CD14-positive monocyte (primary cell): ENCODE measurements around the gene SYAP1. TPM values are rescaled to one million over a fixed set of nuclear protein-coding genes. Genes with fewer than 3 reads are reported as not detected.
A peak's percentile ranks its signal among the peaks of the same experiment; 100 is the strongest.

ENCODE experiments used
- DNase-seq, 3 donors: peaks; one replicate each; pipeline ENCODE4 v3.0.0-alpha.2; 2011 to 2022
- H2AFZ ChIP-seq: 2 replicates; pipeline ENCODE4 v1.6.0; 2012; ENCODE audit warnings: mild to moderate bottlenecking, low read depth, low read length, inconsistent platforms; ENCODE audit not compliant: insufficient read depth, poor library complexity, severe bottlenecking
- H3K27ac ChIP-seq, 2 donors: 1 replicate in 1 of 2; 2 replicates in 1 of 2; pipeline ENCODE4 v1.5.1; 2012 to 2013; ENCODE audit warnings: low read length in 2 of 2, control low read depth in 1 of 2, inconsistent platforms in 1 of 2, low read depth in 1 of 2, mild to moderate bottlenecking in 1 of 2
- H3K27me3 ChIP-seq, 2 donors: one replicate each; pipeline versions ENCODE4 v1.6.0 to v1.6.1; 2011 to 2013; ENCODE audit warnings: low read length in 2 of 2; ENCODE audit not compliant: control insufficient read depth in 2 of 2, insufficient read depth in 2 of 2
- H3K36me3 ChIP-seq, 2 donors: replicated peaks in 1 of 2; 1 replicate in 1 of 2; 2 replicates in 1 of 2; pipeline versions ENCODE4 v1.5.1 to v1.6.1; 2012 to 2013; ENCODE audit warnings: low read length in 2 of 2, control low read depth in 1 of 2, inconsistent platforms in 1 of 2, mild to moderate bottlenecking in 1 of 2; ENCODE audit not compliant: insufficient read depth in 2 of 2, control insufficient read depth in 1 of 2
- H3K4me1 ChIP-seq, 2 donors: 1 replicate in 1 of 2; 2 replicates in 1 of 2; pipeline versions ENCODE4 v1.5.1 to v1.6.1; 2012 to 2013; ENCODE audit warnings: low read length in 2 of 2, control low read depth in 1 of 2, inconsistent platforms in 1 of 2, mild to moderate bottlenecking in 1 of 2, moderate library complexity in 1 of 2; ENCODE audit not compliant: insufficient read depth in 2 of 2, control insufficient read depth in 1 of 2
- H3K4me2 ChIP-seq: replicated peaks from 2 replicates; pipeline ENCODE3; 2012; ENCODE audit warnings: low read length, moderate library complexity, mild to moderate bottlenecking; ENCODE audit not compliant: poor library complexity, severe bottlenecking; ENCODE audit errors: extremely low read depth
- H3K4me3 ChIP-seq, 3 experiments: fragments of 200-600 bp in 1 of 3; sonication (generic) in 1 of 3; replicated peaks in 1 of 3; 1 replicate in 2 of 3; 2 replicates in 1 of 3; pipeline ENCODE4 v1.5.1; 2011 to 2013; ENCODE audit warnings: low read length in 3 of 3, mild to moderate bottlenecking in 3 of 3, control low read depth in 2 of 3, low read depth in 2 of 3, inconsistent platforms in 1 of 3, moderate library complexity in 1 of 3
- H3K79me2 ChIP-seq: 2 replicates; pipeline ENCODE4 v1.6.0; 2012; ENCODE audit warnings: mild to moderate bottlenecking, control low read depth, inconsistent platforms, low read length, moderate library complexity; ENCODE audit not compliant: insufficient read depth
- H3K9ac ChIP-seq: 2 replicates; pipeline ENCODE4 v1.6.0; 2017; ENCODE audit warnings: low read length, mild to moderate bottlenecking; ENCODE audit not compliant: insufficient read depth, poor library complexity, severe bottlenecking
- H3K9me3 ChIP-seq, 2 donors: replicated peaks in 1 of 2; 1 replicate in 1 of 2; 2 replicates in 1 of 2; pipeline versions ENCODE4 v1.5.1 to v1.6.1; 2012 to 2013; ENCODE audit warnings: low read length in 2 of 2, control low read depth in 1 of 2; ENCODE audit not compliant: control insufficient read depth in 1 of 2, insufficient read depth in 1 of 2
- H4K20me1 ChIP-seq: 2 replicates; pipeline ENCODE4 v1.6.0; 2012; ENCODE audit warnings: mild to moderate bottlenecking, low read length, control low read depth, moderate library complexity; ENCODE audit not compliant: insufficient read depth
- H3K27ac Mint-ChIP-seq, 7 donors: one replicate each; pipeline ENCODE4 v1.8.0; 2020; ENCODE audit warnings: mild to moderate bottlenecking in 7 of 7, mixed read lengths in 7 of 7, moderate library complexity in 6 of 7, inconsistent platforms in 2 of 7
- H3K27me3 Mint-ChIP-seq, 3 donors: one replicate each; pipeline ENCODE4 v1.8.0; 2021 to 2022; ENCODE audit warnings: low read depth in 3 of 3, mild to moderate bottlenecking in 3 of 3, mixed read lengths in 3 of 3, moderate library complexity in 3 of 3, inconsistent platforms in 1 of 3
- H3K36me3 Mint-ChIP-seq, 2 donors: one replicate each; pipeline ENCODE4 v1.8.0; 2020; ENCODE audit warnings: mixed read lengths in 2 of 2, inconsistent platforms in 1 of 2, mild to moderate bottlenecking in 1 of 2
- H3K4me1 Mint-ChIP-seq: one replicate; pipeline ENCODE4 v1.8.0; 2020; ENCODE audit warnings: mild to moderate bottlenecking, mixed read lengths
- H3K4me3 Mint-ChIP-seq, 2 donors: one replicate each; pipeline ENCODE4 v1.8.0; 2020; ENCODE audit warnings: mild to moderate bottlenecking in 2 of 2, mixed read lengths in 2 of 2, moderate library complexity in 1 of 2
- H3K9me3 Mint-ChIP-seq, 7 donors: one replicate each; pipeline ENCODE4 v1.8.0; 2020 to 2022; ENCODE audit warnings: mixed read lengths in 7 of 7, mild to moderate bottlenecking in 6 of 7, moderate library complexity in 6 of 7, inconsistent platforms in 2 of 7
- CTCF ChIP-seq: fragments of 200-600 bp; IDR thresholded peaks from one replicate; pipeline ENCODE4 v1.8.0; 2022; ENCODE audit warnings: antibody characterized with exemption, mild to moderate bottlenecking
- WGBS: methylation state at CpG from one replicate; pipeline ENCODE4 v1.1.5; 2013; ENCODE audit warnings: missing lambda C conversion rate; ENCODE audit not compliant: insufficient coverage; 5-methylcytosine and 5-hydroxymethylcytosine counted together
- intact Hi-C, 2 donors: fragments of 100-400 bp; cut with micrococcal nuclease; formaldehyde crosslinking; loops; one replicate each; pipeline versions ENCODE4 v1.15.0 to v1.15.1; 2023
- polyA plus RNA-seq, 3 donors: library from polyadenylated mRNA; depleted of rRNA in 1 of 3; unstranded in 2 of 3; stranded (reverse) in 1 of 3; fragments of 300-500 nt in 2 of 3; fragments of >200 nt in 1 of 3; fragmentation: Illumina TruSeq in 2 of 3; gene quantifications; 1 replicate in 2 of 3; 2 replicates in 1 of 3; pipeline ENCODE4 v1.2.3, GENCODE V29; 2012 to 2021

SYAP1 gene
- polyA plus RNA-seq, 3 donors = 4.2 to 9.0 (median 7.1) TPM

DNA sequence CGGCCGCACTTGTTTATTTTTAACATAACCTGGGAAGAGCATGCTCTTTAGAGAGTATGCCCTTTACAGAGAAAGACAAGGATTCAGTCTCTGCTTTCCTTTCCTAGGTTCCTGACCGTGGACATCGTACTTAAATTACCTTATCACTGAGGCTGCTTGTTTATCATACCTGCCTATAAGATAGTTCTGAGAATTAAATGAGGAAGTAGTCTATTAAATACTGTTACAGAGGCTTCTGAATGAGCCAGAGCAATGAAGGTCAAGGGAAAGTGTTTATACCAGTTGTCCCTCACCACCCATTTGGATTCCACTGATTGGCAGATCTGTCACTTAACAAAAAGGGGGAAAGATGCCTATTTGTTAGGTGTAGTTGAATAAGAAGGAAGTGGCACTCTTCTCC is 76.9 kb downstream of the SYAP1 start:
- no peak overlapping the region for H3K27ac Mint-ChIP-seq
- Histone ChIP-seq H3K4me3 (no peak overlapping the region), H3K4me2 (no peak overlapping the region), H3K79me2 (peaks cover 17% of the 10 kb centered on the region), H4K20me1 (no peaks in the 10 kb centered on the region), H3K9ac (no peak overlapping the region), H3K9me3 (no peaks in the 10 kb centered on the region), H3K27ac (no peak overlapping the region), H3K27me3 (no peaks in the 10 kb centered on the region), H2AFZ (no peak overlapping the region), H3K36me3 (peaks cover 2 to 12% of the 10 kb centered on the region in 2 donors), H3K4me1 (no peaks in the 10 kb centered on the region)
- peaks cover 13 to 23% of the 10 kb centered on the region in 2 donors for H3K36me3 Mint-ChIP-seq
- peaks cover 0 to 12% (median 0%) of the 10 kb centered on the region in 3 donors for H3K27me3 Mint-ChIP-seq
- no peak overlapping the region for H3K4me3 Mint-ChIP-seq
- peaks cover 0 to 8% (median 0%) of the 10 kb centered on the region in 7 donors for H3K9me3 Mint-ChIP-seq
- peaks cover 8% of the 10 kb centered on the region for H3K4me1 Mint-ChIP-seq
- TF ChIP-seq CTCF = no peak
- intact Hi-C loops = no loop called here
- no CpG with 5 or more reads among the region's 4 CpGs for WGBS
- no peak for DNase-seq

DNA sequence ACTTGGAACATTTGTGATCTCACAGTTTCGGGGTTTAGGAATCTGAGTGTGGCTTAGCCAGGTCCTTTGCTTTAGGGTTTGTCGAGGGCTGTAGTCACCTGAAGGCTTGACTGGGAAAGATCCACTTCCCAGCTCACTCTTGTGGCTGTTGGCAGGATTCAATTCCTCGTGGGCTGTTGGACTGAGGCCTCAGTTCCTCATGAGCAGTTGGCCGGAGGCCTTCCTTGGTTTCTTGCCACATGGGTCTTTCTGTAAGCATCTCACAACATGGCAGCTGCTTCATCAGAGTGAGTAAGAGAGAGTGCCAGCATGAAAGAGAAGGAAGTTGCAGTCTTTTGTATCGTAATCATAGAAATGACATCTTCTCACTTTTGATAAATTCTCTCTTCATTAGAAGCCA is 77.9 kb downstream of the SYAP1 start:
- Histone ChIP-seq H3K4me3 (no peak overlapping the region), H4K20me1 (no peaks in the 10 kb centered on the region), H2AFZ (no peak overlapping the region), H3K27ac (peak overlapping the region in 1 of 2 donors; percentile 23), H3K9ac (no peak overlapping the region), H3K36me3 (peaks cover 2 to 12% of the 10 kb centered on the region in 2 donors), H3K79me2 (peaks cover 11% of the 10 kb centered on the region), H3K4me1 (no peaks in the 10 kb centered on the region), H3K9me3 (no peaks in the 10 kb centered on the region), H3K4me2 (no peak overlapping the region), H3K27me3 (no peaks in the 10 kb centered on the region)
- intact Hi-C loops = no loop called here
- peak in 2 of 3 donors; percentile 21 to 34 for DNase-seq
- H3K27me3 Mint-ChIP-seq = peaks cover 0 to 10% (median 0%) of the 10 kb centered on the region in 3 donors
- peak overlapping the region in 3 of 7 donors; percentile 52 to 76 (median 75) for H3K27ac Mint-ChIP-seq
- 50% methylated on average over 2 of the region's 5 CpGs for WGBS
- peaks cover 0 to 9% (median 0%) of the 10 kb centered on the region in 7 donors for H3K9me3 Mint-ChIP-seq
- no peak overlapping the region for H3K4me3 Mint-ChIP-seq
- peaks cover 13 to 26% of the 10 kb centered on the region in 2 donors for H3K36me3 Mint-ChIP-seq
- no peak for TF ChIP-seq CTCF
- H3K4me1 Mint-ChIP-seq = peaks cover 8% of the 10 kb centered on the region
